Transverse colon (tissue), 4 donors: ENCODE data around the gene C1QTNF6. TPM values are rescaled to one million over a fixed set of nuclear protein-coding genes. Genes with fewer than 3 reads are reported as not detected.

ENCODE experiments used
- DNase-seq: peaks from one replicate; pipeline ENCODE4 v3.0.0-alpha.2; 2019
- H3K27ac ChIP-seq, 4 donors: fragments of 200-600 bp; sonication (generic); 2 replicates each; pipeline ENCODE4 v1.5.1; 2016 to 2018; ENCODE audit warnings: inconsistent platforms in 4 of 4
- H3K27me3 ChIP-seq: fragments of 200-600 bp; sonication (generic); 2 replicates; pipeline ENCODE4 v1.5.1; 2017; ENCODE audit warnings: inconsistent platforms
- H3K36me3 ChIP-seq, 4 donors: fragments of 200-600 bp; sonication (generic); 2 replicates each; pipeline ENCODE4 v1.5.1; 2017 to 2019; ENCODE audit warnings: inconsistent platforms in 4 of 4
- H3K4me1 ChIP-seq, 4 donors: fragments of 200-600 bp; sonication (generic); 2 replicates each; pipeline ENCODE4 v1.5.1; 2017 to 2020; ENCODE audit warnings: inconsistent platforms in 4 of 4
- H3K4me3 ChIP-seq, 4 donors: fragments of 200-600 bp; sonication (generic); 1 replicate in 1 of 4; 2 replicates in 3 of 4; pipeline versions ENCODE4 v1.5.1 to v1.6.1; 2017 to 2019; ENCODE audit warnings: inconsistent platforms in 4 of 4
- H3K9me3 ChIP-seq, 2 donors: fragments of 200-600 bp; sonication (generic); 2 replicates each; pipeline ENCODE4 v1.5.1; 2017 to 2019; ENCODE audit warnings: inconsistent platforms in 2 of 2
- EP300 ChIP-seq: sonication (generic); formaldehyde crosslinking; IDR thresholded peaks from one replicate; pipeline ENCODE4 v1.6.1; 2017; ENCODE audit warnings: antibody characterized with exemption, low read depth
- POLR2A ChIP-seq: fragments of 450-650 bp; IDR thresholded peaks from one replicate; pipeline ENCODE4 v1.6.1; 2016; ENCODE audit warnings: antibody characterized with exemption, mild to moderate bottlenecking, moderate library complexity
- POLR2AphosphoS5 ChIP-seq, 3 donors: sonication (generic); formaldehyde crosslinking; IDR thresholded peaks; one replicate each; pipeline ENCODE4 v1.6.1; 2016; ENCODE audit warnings: antibody characterized with exemption in 3 of 3
- WGBS, 2 donors: methylation state at CpG; one replicate each; pipeline ENCODE4 v1.1.5; 2018; ENCODE audit warnings: low coverage in 1 of 2; 5-methylcytosine and 5-hydroxymethylcytosine counted together
- in situ Hi-C, 4 donors: fragments of 200-750 bp; cut with MboI; loops; one replicate each; pipeline versions ENCODE4 v1.15.0 to v1.15.1; 2017; ENCODE audit warnings: low sequenced_read_pairs in 3 of 4, low pct_ligation_motif_present in 1 of 4, low pct_unique_long_range_greater_than_20kb in 1 of 4
- intact Hi-C: fragments of 100-400 bp; cut with DNase I; formaldehyde crosslinking; loops from one replicate; pipeline ENCODE4 v1.15.1; 2023; ENCODE audit warnings: low total_unique reads
- total RNA-seq, 4 donors: library from RNA; depleted of rRNA; stranded (reverse); fragments of >200 nt; gene quantifications; one replicate each; pipeline ENCODE4 v1.1.0, GENCODE V29; 2016
- TF ChIP-seq, protein P1 (sequence below), 5 experiments: fragments of 200-600 bp in 3 of 5; fragments of 450-650 bp in 2 of 5; sonication (generic) in 3 of 5; IDR thresholded peaks; 1 replicate in 2 of 5; 2 replicates in 3 of 5; pipeline ENCODE4 v1.5.1; 2016 to 2017; ENCODE audit warnings: antibody characterized with exemption in 5 of 5, inconsistent platforms in 3 of 5, mild to moderate bottlenecking in 2 of 5, moderate library complexity in 1 of 5

C1QTNF6 gene
- total RNA-seq, 4 donors from 2014 or later, result 1.4 to 68.8 (median 7.5) TPM

DNA sequence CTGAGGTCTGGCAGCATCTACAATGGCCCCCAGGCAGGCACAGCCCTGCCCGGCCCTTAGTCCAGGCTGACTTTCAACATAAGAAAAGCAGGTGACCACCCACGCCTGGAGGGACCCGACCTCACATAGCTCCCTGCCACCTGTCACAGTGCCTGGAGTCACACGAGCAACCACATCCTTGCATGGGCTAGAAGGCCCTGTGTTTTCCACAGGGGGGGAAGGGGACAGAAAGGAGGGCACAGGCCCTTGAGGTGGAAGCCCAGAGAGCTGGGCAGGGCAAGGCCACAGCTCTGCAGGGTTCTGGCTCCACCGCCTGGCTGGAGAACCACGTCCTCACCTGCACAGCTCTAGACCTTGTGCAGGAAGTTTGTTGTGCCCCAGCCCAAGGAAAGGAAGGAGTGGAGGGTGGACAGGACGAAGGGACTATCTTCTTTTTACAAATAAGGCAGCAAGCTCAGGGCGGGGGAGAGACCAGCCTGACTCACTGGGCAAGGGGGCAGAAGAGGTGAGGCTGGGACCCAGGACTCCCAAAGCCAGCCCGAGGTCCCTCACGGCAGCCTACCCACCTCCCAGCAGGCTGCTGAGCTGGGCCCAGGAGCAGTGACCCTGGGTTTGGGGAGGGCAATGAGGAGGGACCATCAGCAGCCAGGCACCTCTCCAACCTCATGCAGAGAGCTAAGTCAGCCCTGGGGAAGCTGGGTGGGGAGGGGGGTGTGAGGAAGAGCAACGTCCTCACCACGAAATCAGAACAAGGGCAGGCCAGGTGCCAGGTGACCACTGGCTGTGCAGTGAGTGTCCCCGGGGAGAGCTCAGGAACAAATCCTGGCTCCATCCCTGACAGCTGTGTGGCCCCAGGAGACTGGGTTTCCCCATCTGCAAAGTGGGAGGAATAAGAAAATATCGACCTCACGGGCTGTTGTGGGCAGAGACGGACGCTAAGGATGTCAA is 4.3 kb downstream of the C1QTNF6 start:
- in situ Hi-C loops, result no loop called here
- DNase-seq, result no peak
- H3K9me3 ChIP-seq, result no peaks in the 10 kb centered on the region
- TF ChIP-seq, protein P1, sequence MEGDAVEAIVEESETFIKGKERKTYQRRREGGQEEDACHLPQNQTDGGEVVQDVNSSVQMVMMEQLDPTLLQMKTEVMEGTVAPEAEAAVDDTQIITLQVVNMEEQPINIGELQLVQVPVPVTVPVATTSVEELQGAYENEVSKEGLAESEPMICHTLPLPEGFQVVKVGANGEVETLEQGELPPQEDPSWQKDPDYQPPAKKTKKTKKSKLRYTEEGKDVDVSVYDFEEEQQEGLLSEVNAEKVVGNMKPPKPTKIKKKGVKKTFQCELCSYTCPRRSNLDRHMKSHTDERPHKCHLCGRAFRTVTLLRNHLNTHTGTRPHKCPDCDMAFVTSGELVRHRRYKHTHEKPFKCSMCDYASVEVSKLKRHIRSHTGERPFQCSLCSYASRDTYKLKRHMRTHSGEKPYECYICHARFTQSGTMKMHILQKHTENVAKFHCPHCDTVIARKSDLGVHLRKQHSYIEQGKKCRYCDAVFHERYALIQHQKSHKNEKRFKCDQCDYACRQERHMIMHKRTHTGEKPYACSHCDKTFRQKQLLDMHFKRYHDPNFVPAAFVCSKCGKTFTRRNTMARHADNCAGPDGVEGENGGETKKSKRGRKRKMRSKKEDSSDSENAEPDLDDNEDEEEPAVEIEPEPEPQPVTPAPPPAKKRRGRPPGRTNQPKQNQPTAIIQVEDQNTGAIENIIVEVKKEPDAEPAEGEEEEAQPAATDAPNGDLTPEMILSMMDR (IDR thresholded peaks at IDR 0.05), result no peak
- no peak for TF ChIP-seq EP300
- TF ChIP-seq POLR2AphosphoS5 (IDR thresholded peaks at IDR 0.05), result no peak
- no peak for TF ChIP-seq POLR2A
- H3K4me3 ChIP-seq, result no peak overlapping the region
- intact Hi-C loops, result no loop called here
- H3K27ac ChIP-seq, result no peak overlapping the region
- WGBS, 2 donors, result 77 to 82% methylated on average over 3 to 17 of the region's 17 CpGs
- no peaks in the 10 kb centered on the region for H3K36me3 ChIP-seq
- peaks cover 31 to 43% (median 36%) of the 10 kb centered on the region in 4 donors for H3K4me1 ChIP-seq
- no peaks in the 10 kb centered on the region for H3K27me3 ChIP-seq

DNA sequence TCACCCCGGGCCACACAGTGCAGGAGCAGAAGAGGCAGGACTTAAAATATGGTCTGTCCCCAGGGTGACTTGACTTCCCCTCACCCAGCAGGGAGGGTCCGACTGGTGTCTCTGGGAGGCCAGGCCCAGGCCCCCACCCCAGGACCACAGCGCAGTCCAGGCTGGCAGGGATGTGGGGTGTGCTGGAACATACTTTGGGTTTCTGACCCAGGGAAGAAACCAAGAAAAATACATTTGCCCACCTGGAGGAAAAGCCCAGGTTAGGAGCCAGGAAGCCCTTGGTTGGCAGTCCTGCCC is 5.2 kb downstream of the C1QTNF6 start:
- TF ChIP-seq, protein P1 (IDR thresholded peaks at IDR 0.05), result no peak
- TF ChIP-seq POLR2AphosphoS5 (IDR thresholded peaks at IDR 0.05), result no peak
- no peak for TF ChIP-seq EP300
- no peak for TF ChIP-seq POLR2A
- WGBS, 2 donors, result 92% methylated on average over 3 of the region's 3 CpGs; no CpG with 5 or more reads in 1 of the 2 donors
- H3K27me3 ChIP-seq, result no peaks in the 10 kb centered on the region
- no peaks in the 10 kb centered on the region for H3K9me3 ChIP-seq
- H3K36me3 ChIP-seq, result no peaks in the 10 kb centered on the region
- in situ Hi-C loops (no loop called here), intact Hi-C loops (no loop called here)
- H3K4me1 ChIP-seq, result peaks cover 31 to 43% (median 36%) of the 10 kb centered on the region in 4 donors
- DNase-seq, result no peak
- no peak overlapping the region for H3K4me3 ChIP-seq
- H3K27ac ChIP-seq, result no peak overlapping the region

DNA sequence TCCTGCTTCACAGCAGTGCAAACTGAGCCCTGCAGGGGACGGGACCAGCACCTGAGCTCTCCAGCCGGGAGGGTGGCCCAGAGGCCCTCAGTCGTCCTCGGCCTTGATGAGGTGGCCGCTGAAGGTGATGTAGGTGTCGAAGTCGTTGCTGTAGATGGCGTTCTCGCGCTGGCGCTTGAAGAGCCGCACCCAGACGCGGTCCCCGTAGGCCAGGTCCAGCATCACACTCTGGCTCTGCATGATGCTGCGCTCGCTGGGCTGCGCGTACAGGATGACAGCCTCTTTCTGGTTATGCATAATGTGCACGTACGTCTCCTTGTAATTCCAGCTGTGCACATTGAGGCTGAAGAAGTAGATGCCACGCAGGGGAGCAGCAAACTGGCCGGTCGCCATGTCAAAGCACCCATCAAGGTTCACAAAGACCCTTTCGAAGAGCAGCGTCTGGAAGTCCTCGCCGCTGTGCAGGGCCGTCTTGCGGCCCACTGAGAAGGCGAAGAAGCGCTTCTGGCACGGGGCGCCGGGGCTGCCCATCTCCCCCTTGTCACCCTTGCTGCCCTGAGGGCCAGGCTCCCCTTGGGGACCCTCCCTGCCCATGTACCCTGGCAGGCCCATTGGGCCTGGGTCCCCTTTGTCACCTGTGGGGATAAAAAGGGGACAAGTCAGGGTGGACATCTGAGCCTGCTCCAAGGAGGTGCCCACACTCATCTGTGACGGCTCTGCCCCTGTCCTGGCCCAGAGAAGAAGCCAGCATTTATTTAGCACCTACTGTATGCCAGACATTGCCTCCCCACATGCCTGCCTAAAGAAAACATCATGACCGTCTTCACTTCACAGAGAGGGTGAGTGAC is 5.7 kb downstream of the C1QTNF6 start:
- WGBS, 2 donors, result 89% methylated on average over 37 of the region's 37 CpGs; no CpG with 5 or more reads in 1 of the 2 donors
- intact Hi-C loops, result no loop called here
- no peaks in the 10 kb centered on the region for H3K9me3 ChIP-seq
- no peaks in the 10 kb centered on the region for H3K27me3 ChIP-seq
- no peak overlapping the region for H3K27ac ChIP-seq
- peaks cover 30 to 43% (median 36%) of the 10 kb centered on the region in 4 donors for H3K4me1 ChIP-seq
- DNase-seq, result no peak
- in situ Hi-C loops, result no loop called here
- H3K4me3 ChIP-seq, result no peak overlapping the region
- H3K36me3 ChIP-seq, result no peaks in the 10 kb centered on the region
- TF ChIP-seq POLR2A (no peak), EP300 (no peak), POLR2AphosphoS5 (IDR thresholded peaks at IDR 0.05) (no peak)
- TF ChIP-seq, protein P1 (IDR thresholded peaks at IDR 0.05), result no peak

DNA sequence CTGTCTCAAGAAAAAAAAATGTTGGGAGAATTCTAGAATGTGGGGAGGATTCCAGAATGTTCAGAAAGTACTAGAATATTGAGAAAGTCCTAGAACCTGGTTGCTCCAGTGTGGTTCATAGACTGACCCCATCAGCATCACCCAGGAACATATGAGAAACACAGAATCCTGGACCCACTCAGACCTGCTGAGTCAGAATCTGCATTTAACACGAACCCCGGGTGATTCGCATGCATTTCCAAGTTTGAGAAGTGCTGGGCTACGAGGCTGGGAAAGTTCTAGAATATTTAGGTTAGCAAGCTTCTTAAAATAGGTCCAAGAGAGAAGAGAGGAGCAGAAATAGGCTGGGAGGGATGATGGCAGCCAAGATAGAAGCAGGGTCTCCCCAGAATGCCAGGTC is 6.4 kb downstream of the C1QTNF6 start:
- WGBS, 2 donors, result 63 to 67% methylated on average over 1 to 4 of the region's 4 CpGs
- Histone ChIP-seq H3K9me3 (no peaks in the 10 kb centered on the region), H3K4me3 (no peak overlapping the region), H3K4me1 (peaks cover 30 to 43% (median 36%) of the 10 kb centered on the region in 4 donors), H3K36me3 (no peaks in the 10 kb centered on the region), H3K27me3 (no peaks in the 10 kb centered on the region), H3K27ac (no peak overlapping the region)
- intact Hi-C loops (no loop called here), in situ Hi-C loops (no loop called here)
- DNase-seq, result no peak
- TF ChIP-seq EP300 (no peak), POLR2AphosphoS5 (IDR thresholded peaks at IDR 0.05) (no peak), POLR2A (no peak)
- TF ChIP-seq, protein P1 (IDR thresholded peaks at IDR 0.05), result no peak
